ENCODE measurements around the gene CDK6.

DNA sequence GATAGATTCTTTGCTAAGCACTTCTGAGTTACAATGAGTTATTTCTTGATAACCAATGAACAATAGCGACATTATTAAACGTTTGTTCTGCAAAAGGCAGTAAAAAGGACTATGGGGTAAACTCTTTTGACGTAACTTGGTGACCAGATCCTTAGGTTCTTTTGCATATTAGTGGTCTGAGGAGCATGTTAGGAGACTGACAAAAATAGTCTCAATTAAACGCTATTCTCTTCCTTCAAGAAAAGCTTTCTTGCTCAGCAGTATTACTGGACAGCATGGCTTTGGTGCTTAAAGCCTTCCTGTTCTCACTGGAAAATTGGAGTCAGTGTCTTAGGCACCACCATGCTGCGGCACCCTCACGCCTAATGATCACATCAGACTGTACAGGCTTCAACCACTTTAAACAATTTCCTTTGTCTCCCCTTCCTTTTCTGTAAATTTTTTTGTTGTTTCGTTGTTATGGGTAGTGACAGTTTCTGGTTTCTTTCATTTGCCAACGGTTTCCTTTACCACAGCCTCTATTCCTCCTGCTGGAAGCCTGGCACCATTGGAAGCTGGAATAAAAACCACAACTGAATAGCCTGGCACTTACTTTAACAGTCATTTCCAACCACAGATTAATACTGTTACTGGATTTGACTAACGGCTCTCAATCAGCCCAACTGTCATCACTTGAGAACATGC, 197.0 kb downstream of the CDK6 start:
- TF ChIP-seq, protein P1, sequence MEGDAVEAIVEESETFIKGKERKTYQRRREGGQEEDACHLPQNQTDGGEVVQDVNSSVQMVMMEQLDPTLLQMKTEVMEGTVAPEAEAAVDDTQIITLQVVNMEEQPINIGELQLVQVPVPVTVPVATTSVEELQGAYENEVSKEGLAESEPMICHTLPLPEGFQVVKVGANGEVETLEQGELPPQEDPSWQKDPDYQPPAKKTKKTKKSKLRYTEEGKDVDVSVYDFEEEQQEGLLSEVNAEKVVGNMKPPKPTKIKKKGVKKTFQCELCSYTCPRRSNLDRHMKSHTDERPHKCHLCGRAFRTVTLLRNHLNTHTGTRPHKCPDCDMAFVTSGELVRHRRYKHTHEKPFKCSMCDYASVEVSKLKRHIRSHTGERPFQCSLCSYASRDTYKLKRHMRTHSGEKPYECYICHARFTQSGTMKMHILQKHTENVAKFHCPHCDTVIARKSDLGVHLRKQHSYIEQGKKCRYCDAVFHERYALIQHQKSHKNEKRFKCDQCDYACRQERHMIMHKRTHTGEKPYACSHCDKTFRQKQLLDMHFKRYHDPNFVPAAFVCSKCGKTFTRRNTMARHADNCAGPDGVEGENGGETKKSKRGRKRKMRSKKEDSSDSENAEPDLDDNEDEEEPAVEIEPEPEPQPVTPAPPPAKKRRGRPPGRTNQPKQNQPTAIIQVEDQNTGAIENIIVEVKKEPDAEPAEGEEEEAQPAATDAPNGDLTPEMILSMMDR (conservative IDR thresholded peaks at IDR 0.05; ENCODE audit: low read depth, low read length), result no peak
- no peak for TF ChIP-seq EZH2 (IDR thresholded peaks at IDR 0.05; ENCODE audit: low read length, unreplicated experiment)
